HEK293T (cell line): Measurements from ENCODE around the gene SCUBE1.
A peak's percentile ranks its signal among the peaks of the same experiment; 100 is the strongest.

Experiments used
- CTCF ChIA-PET: fragments of 350-600 bp; formaldehyde crosslinking; extraction: SDS; loops from one replicate; lab custom pipeline; 2021; ENCODE audit warnings: antibody characterized with exemption, inconsistent platforms; lab: Yijun Ruan, JAX
- POLR2A ChIA-PET: fragments of 350-600 bp; formaldehyde crosslinking; extraction: SDS; loops from one replicate; lab custom pipeline; 2020; ENCODE audit warnings: antibody characterized with exemption, inconsistent platforms; lab: Yijun Ruan, JAX
- DNase-seq: peaks from one replicate; pipeline ENCODE4 v3.0.0; 2012; ENCODE audit warnings: mixed read lengths; ENCODE audit errors: extremely low spot score
- ARNT ChIP-seq: fragments of 450-650 bp; IDR thresholded peaks from 2 replicates; pipeline ENCODE4 v1.6.1; 2017; ENCODE audit warnings: mild to moderate bottlenecking
- BHLHE40 ChIP-seq: fragments of 450-650 bp; IDR thresholded peaks from 2 replicates; pipeline ENCODE4 v1.6.1; 2016; ENCODE audit warnings: mild to moderate bottlenecking, moderate library complexity, borderline replicate concordance
- CTBP1 ChIP-seq: fragments of 450-650 bp; IDR thresholded peaks from 2 replicates; pipeline ENCODE4 v1.6.1; 2016; ENCODE audit warnings: borderline replicate concordance
- ELF4 ChIP-seq: fragments of 450-650 bp; IDR thresholded peaks from 2 replicates; pipeline ENCODE4 v1.6.1; 2017; ENCODE audit warnings: antibody characterized with exemption
- FOXA1 ChIP-seq: fragments of 450-650 bp; IDR thresholded peaks from 2 replicates; pipeline ENCODE4 v1.6.1; 2016; ENCODE audit warnings: mild to moderate bottlenecking
- FOXK2 ChIP-seq: fragments of 450-650 bp; IDR thresholded peaks from 2 replicates; pipeline ENCODE4 v1.6.1; 2016; ENCODE audit warnings: mild to moderate bottlenecking
- FOXM1 ChIP-seq: fragments of 450-650 bp; IDR thresholded peaks from 2 replicates; pipeline ENCODE4 v1.6.1; 2017; ENCODE audit warnings: mild to moderate bottlenecking, borderline replicate concordance
- HDGF ChIP-seq: fragments of 450-650 bp; IDR thresholded peaks from 2 replicates; pipeline ENCODE4 v1.6.1; 2017; ENCODE audit warnings: antibody characterized with exemption, borderline replicate concordance
- L3MBTL2 ChIP-seq: fragments of 450-650 bp; conservative IDR thresholded peaks from 2 replicates; pipeline ENCODE4 v1.6.1; 2016; ENCODE audit warnings: mild to moderate bottlenecking
- LEF1 ChIP-seq: fragments of 450-650 bp; IDR thresholded peaks from 2 replicates; pipeline ENCODE4 v1.6.1; 2017; ENCODE audit warnings: mild to moderate bottlenecking, borderline replicate concordance
- NFRKB ChIP-seq: fragments of 450-650 bp; IDR thresholded peaks from 2 replicates; pipeline ENCODE4 v1.6.1; 2016; ENCODE audit warnings: mild to moderate bottlenecking, moderate library complexity
- SP1 ChIP-seq: fragments of 450-650 bp; IDR thresholded peaks from 2 replicates; pipeline ENCODE4 v1.6.1; 2017
- SUZ12 ChIP-seq: fragments of 450-650 bp; IDR thresholded peaks from 2 replicates; pipeline ENCODE4 v1.6.1; 2016; ENCODE audit warnings: mild to moderate bottlenecking
- TARDBP ChIP-seq: fragments of 450-650 bp; IDR thresholded peaks from 2 replicates; pipeline ENCODE4 v1.6.1; 2016
- ZNF384 ChIP-seq: fragments of 450-650 bp; IDR thresholded peaks from 2 replicates; pipeline ENCODE4 v1.6.1; 2016
- TF ChIP-seq, protein P1 (sequence below): fragments of 450-650 bp; IDR thresholded peaks from 2 replicates; pipeline ENCODE4 v1.6.1; 2016

The SCUBE1 gene

DNA sequence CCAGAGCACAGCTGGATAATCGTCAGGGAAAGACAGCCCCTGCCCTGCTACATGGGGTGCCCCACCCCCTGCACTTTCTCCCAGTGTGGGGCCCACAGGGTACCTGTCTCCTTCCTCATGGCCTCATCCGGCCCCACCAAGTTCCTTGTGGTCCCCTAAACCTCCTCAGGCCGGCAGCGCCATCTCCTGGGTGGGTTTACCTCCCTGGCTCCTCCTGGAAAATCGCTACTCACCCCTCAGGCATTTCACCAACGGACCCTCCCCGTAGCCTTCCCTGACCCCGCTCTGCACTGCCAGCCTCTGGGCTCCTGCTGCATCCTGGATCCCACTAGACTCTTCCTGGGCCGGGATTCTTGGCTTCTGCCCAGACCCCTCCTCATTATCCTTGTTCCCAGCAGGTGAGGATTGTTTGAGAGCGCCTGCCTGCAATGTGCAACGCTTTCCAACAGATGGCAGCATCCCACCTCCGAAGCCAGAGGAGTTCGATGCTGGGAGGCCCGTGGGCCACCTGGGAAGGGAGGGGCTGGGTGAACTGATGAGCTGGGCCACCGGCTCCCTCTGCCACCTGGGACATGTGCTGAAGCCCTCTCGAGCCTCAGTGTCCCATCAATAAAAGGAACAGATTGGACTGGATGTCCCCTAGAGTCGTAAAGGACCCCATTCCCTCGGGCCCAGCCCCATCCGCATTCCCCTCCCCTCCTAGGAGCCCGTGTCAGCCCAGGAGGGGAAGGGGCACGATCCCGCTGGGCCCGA, 112.0 kb downstream of the SCUBE1 start:
- POLR2A ChIA-PET, result interaction anchor here (1.4 kb wide), 1 partner anchor 44 kb away, joined by 8 read pairs; the partner anchor contains the start of gene TTLL12
- CTCF ChIA-PET, result interaction anchor here (0.5 to 2.0 kb wide), 23 partner anchors 10 to 788 kb away, joined by 3 to 18 read pairs (median 3); no protein-coding TSS in a partner anchor

DNA sequence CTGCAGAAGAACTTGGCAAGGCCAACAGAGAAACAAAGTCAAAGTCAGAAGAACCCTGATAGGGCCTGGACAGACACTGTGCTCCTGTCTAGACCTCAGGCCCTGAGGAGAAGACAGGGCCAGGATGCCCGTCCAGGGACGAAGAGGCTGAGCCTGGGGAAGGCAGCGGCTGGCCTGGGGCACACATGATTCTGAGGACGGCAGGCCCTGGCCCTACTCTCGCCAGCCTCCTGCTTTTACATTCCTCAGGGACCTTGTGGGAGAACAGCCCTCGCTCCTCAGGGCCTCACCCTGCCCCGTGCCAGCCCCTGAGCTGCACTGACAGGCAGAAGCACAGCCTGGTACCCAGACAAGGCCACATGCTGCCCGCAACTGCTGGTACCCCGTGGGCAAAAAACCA, 112.6 kb downstream of the SCUBE1 start:
- ChIA-PET CTCF (interaction anchor here (1.1 to 3.7 kb wide), 3 partner anchors 116 to 156 kb away, joined by 3 to 15 read pairs (median 11); no protein-coding TSS in a partner anchor), POLR2A (interaction anchor here (1.4 kb wide), 1 partner anchor 43 kb away, joined by 8 read pairs; the partner anchor contains the start of gene TTLL12)
- DNase-seq, result no peak
- TF ChIP-seq, protein P1, sequence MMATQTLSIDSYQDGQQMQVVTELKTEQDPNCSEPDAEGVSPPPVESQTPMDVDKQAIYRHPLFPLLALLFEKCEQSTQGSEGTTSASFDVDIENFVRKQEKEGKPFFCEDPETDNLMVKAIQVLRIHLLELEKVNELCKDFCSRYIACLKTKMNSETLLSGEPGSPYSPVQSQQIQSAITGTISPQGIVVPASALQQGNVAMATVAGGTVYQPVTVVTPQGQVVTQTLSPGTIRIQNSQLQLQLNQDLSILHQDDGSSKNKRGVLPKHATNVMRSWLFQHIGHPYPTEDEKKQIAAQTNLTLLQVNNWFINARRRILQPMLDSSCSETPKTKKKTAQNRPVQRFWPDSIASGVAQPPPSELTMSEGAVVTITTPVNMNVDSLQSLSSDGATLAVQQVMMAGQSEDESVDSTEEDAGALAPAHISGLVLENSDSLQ, result no peak
- no peak for TF ChIP-seq ARNT
- TF ChIP-seq HDGF, result no peak
- no peak for TF ChIP-seq NFRKB
- TF ChIP-seq ELF4, result no peak
- no peak for TF ChIP-seq CTBP1
- TF ChIP-seq FOXM1, result no peak
- TF ChIP-seq BHLHE40, result no peak

More for the DNA sequence above, 112.0 kb downstream of the SCUBE1 start:
- DNase-seq, result peak; percentile 87
- TF ChIP-seq, protein P1, result no peak
- TF ChIP-seq SUZ12 (no peak), FOXM1 (no peak), FOXK2 (no peak), HDGF (no peak), ELF4 (no peak), LEF1 (no peak), ARNT (no peak), L3MBTL2 (no peak), TARDBP (no peak), NFRKB (no peak)

DNA sequence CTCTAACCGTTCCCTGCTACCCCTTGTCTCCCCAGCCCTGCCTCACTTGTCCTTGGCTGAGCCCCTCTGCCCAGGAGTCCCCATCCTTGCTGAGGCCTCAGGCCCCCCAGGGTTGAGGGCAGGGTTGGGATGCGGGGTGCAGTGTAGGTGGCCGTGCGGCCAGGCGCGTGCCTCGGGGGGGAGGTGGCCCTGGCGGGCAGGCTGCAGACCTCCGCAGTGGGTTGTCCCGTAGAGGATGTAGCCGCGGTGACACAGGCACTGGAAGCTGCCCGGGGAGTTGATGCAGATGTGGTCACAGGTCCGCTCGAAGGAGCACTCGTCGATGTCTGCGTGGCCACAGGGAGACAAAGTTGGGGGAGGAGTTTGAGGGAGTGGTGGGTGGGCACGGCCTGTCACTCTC, 114.3 kb downstream of the SCUBE1 start:
- POLR2A ChIA-PET, result interaction anchor here (2.6 kb wide), 1 partner anchor 42 kb away, joined by 19 read pairs; the partner anchor contains the start of gene TTLL12
- no peak for DNase-seq
- CTCF ChIA-PET, result interaction anchor here (0.7 to 3.7 kb wide), 11 partner anchors 10 to 158 kb away, joined by 3 to 15 read pairs (median 4); no protein-coding TSS in a partner anchor
- TF ChIP-seq FOXA1 (no peak), FOXM1 (no peak), ELF4 (no peak), LEF1 (no peak), CTBP1 (no peak), SP1 (no peak), L3MBTL2 (no peak), HDGF (no peak), SUZ12 (no peak), ARNT (no peak), BHLHE40 (no peak), ZNF384 (no peak), FOXK2 (no peak), NFRKB (no peak), TARDBP (no peak)
- TF ChIP-seq, protein P1, result no peak

DNA sequence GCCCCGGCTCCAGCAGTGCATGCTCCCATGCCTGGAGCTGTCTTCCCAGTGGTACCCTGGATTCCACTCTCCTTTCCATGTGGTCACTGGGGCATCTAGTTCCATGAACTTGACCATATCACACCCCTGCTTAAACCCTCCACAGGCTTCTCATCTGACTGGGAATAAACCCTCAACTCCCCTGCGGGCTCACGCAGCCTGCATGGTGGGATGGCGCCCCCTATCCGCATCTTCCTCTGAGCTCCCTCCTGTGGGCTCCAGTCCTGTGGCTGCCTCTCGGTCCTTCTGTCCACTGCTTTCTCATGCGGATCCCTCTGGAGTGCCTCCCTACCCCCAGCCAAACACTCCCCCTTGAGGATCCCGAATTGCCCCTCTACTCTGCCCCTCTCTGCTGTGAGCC, 114.8 kb downstream of the SCUBE1 start:
- ChIA-PET CTCF (interaction anchor here (0.6 to 3.7 kb wide), 12 partner anchors 9 to 167 kb away, joined by 3 to 15 read pairs (median 4); no protein-coding TSS in a partner anchor), POLR2A (interaction anchor here (2.6 kb wide), 1 partner anchor 41 kb away, joined by 19 read pairs; the partner anchor contains the start of gene TTLL12)
- TF ChIP-seq ZNF384 (no peak), L3MBTL2 (no peak), LEF1 (no peak), TARDBP (no peak), ELF4 (no peak), HDGF (no peak), NFRKB (no peak), FOXM1 (no peak), FOXK2 (no peak), BHLHE40 (no peak), CTBP1 (no peak), SUZ12 (no peak), FOXA1 (no peak), ARNT (no peak), SP1 (no peak)
- TF ChIP-seq, protein P1, result no peak
- DNase-seq, result peak; percentile 69

DNA sequence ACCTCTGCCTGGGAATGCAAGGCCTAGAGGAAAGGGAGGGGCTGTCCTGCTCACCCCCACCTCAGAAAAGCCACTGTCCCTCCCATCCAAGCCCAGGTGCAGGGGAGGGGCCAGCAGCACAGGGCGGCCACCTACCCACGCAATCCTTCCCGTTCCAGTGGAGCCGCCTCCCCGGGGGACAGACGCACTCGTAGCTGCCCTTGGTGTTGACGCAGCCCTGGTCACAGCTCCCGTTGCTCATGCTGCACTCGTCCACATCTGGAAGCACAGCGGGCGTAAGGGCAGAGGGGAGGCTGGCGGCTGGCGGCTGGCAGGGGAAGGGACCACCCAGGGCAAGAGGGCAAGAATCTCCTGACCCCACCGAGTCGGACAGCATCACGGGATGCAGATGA, 115.9 kb downstream of the SCUBE1 start:
- DNase-seq, result no peak
- no peak for TF ChIP-seq HDGF
- TF ChIP-seq, protein P1, result no peak
- no peak for TF ChIP-seq CTBP1
- no peak for TF ChIP-seq SUZ12
- TF ChIP-seq ZNF384, result no peak
- no peak for TF ChIP-seq LEF1
- TF ChIP-seq L3MBTL2, result no peak
- TF ChIP-seq SP1, result no peak
- no peak for TF ChIP-seq FOXM1
- TF ChIP-seq ARNT, result no peak
- ChIA-PET CTCF (interaction anchor here (0.6 to 3.7 kb wide), 2 partner anchors 119 to 660 kb away, joined by 3 to 15 read pairs; no protein-coding TSS in a partner anchor), POLR2A (interaction anchor here (2.6 kb wide), 1 partner anchor 40 kb away, joined by 19 read pairs; the partner anchor contains the start of gene TTLL12)
